HepG2 (cell line): ENCODE results near the gene PAN3. TPM values are rescaled to one million over a fixed set of nuclear protein-coding genes. Genes with fewer than 3 reads are reported as not detected.

Experiments
- ATAC-seq: fragments of 200-7000 bp; cut with Tn5 transposase; 3 replicates; pipeline ENCODE4 v1.9.1; 2020; ENCODE audit warnings: mild to moderate bottlenecking, moderate library complexity
- BruUV-seq: library from RNA; stranded (reverse); fragments of 400-500 nt; replicated peaks from 2 replicates; lab custom pipeline; 2021; lab: Mats Ljungman, UMichigan
- CTCF ChIA-PET: fragments of 300-600 bp; formaldehyde crosslinking; extraction: SDS; loops from one replicate; lab custom pipeline; 2021; ENCODE audit warnings: low total read pairs, inconsistent platforms, low intra/inter-chr PET ratio; lab: Yijun Ruan, JAX
- POLR2A ChIA-PET: fragments of 350-600 bp; sonication (Branson Sonifier 250); formaldehyde crosslinking; loops from one replicate; lab custom pipeline; 2020; ENCODE audit warnings: antibody characterized with exemption, inconsistent platforms; lab: Yijun Ruan, JAX
- DNase-seq: peaks from one replicate; pipeline ENCODE4 v3.0.0-alpha.2; 2015; ENCODE audit warnings: low spot score
- FAIRE-seq: peaks from 3 replicates; lab custom pipeline; 2011; peaks lifted over from hg19 to GRCh38; lab: Jason Lieb, UNC
- H2AFZ ChIP-seq: one replicate; pipeline ENCODE4 v1.6.1; 2011; ENCODE audit warnings: low read length, inconsistent platforms
- H3K27ac ChIP-seq: fragments of 300-600 bp; 3 replicates; pipeline ENCODE4 v1.8.0; 2011; ENCODE audit warnings: mixed run types, mild to moderate bottlenecking, mixed read lengths, low read length, inconsistent platforms; ENCODE audit not compliant: insufficient read depth; ENCODE audit errors: extremely low read length
- H3K27me3 ChIP-seq, 2 experiments: fragments of 200-600 bp in 1 of 2; 2 replicates in 1 of 2; 3 replicates in 1 of 2; pipeline versions ENCODE4 v1.6.0 to v1.8.0; 2011; ENCODE audit warnings: low read length in 2 of 2, mild to moderate bottlenecking in 2 of 2, moderate library complexity in 2 of 2, inconsistent platforms in 1 of 2; ENCODE audit not compliant: insufficient read depth in 2 of 2, control insufficient read depth in 1 of 2
- H3K36me3 ChIP-seq, 2 experiments: fragments of 200-600 bp in 1 of 2; replicated peaks in 1 of 2; 2 replicates in 1 of 2; 3 replicates in 1 of 2; pipeline versions ENCODE4 v1.5.1 to v1.8.0; 2011; ENCODE audit warnings: low read length in 2 of 2, inconsistent platforms in 1 of 2; ENCODE audit not compliant: insufficient read depth in 2 of 2, control insufficient read depth in 1 of 2
- H3K4me1 ChIP-seq: 2 replicates; pipeline ENCODE4 v1.5.1; 2012; ENCODE audit warnings: low read length, inconsistent platforms; ENCODE audit not compliant: insufficient read depth
- H3K4me2 ChIP-seq: 2 replicates; pipeline ENCODE4 v1.6.0; 2011; ENCODE audit warnings: low read depth, low read length, inconsistent platforms
- H3K4me3 ChIP-seq, 3 experiments: fragments of 200-600 bp in 1 of 3; sonication (generic), shearing (Covaris generic) in 1 of 3; replicated peaks in 1 of 3; 2 replicates each; pipeline ENCODE4 v1.5.1; 2011 to 2016; ENCODE audit warnings: low read length in 3 of 3, inconsistent platforms in 2 of 3, low read depth in 2 of 3, mild to moderate bottlenecking in 2 of 3, control low read depth in 1 of 3, mixed read lengths in 1 of 3; ENCODE audit not compliant: insufficient read depth in 1 of 3
- H3K79me2 ChIP-seq: one replicate; pipeline ENCODE4 v1.6.1; 2011; ENCODE audit warnings: low read length, inconsistent platforms; ENCODE audit not compliant: insufficient read depth
- H3K9ac ChIP-seq: 2 replicates; pipeline ENCODE4 v1.6.0; 2011; ENCODE audit warnings: mild to moderate bottlenecking, low read depth, low read length, inconsistent platforms; ENCODE audit not compliant: insufficient read depth
- H3K9me3 ChIP-seq: 2 replicates; pipeline ENCODE4 v1.5.1; 2012; ENCODE audit warnings: mild to moderate bottlenecking, low read length
- H4K20me1 ChIP-seq: 2 replicates; pipeline ENCODE4 v1.6.0; 2011; ENCODE audit warnings: inconsistent platforms, mild to moderate bottlenecking, low read length, moderate library complexity; ENCODE audit not compliant: insufficient read depth
- MBD4 ChIP-seq: IDR thresholded peaks from 2 replicates; pipeline ENCODE4 v1.6.1; 2012; ENCODE audit warnings: low read length, inconsistent platforms, borderline replicate concordance
- YEATS2 ChIP-seq: sonication (generic); formaldehyde crosslinking; IDR thresholded peaks from 2 replicates; pipeline ENCODE4 v1.4.0; 2020; ENCODE audit warnings: missing genetic modification reagents, borderline replicate concordance
- ZBTB40 ChIP-seq, 2 experiments: fragments of 450-650 bp in 1 of 2; sonication (generic) in 1 of 2; formaldehyde crosslinking in 1 of 2; IDR thresholded peaks; 2 replicates each; pipeline versions ENCODE4 v1.6.1 to v1.8.0; 2016 to 2022; ENCODE audit warnings: antibody characterized with exemption in 1 of 2, mild to moderate bottlenecking in 1 of 2, missing genetic modification reagents in 1 of 2
- WGBS: methylation state at CpG from one replicate; pipeline ENCODE4 v1.1.6; 2017; ENCODE audit warnings: low lambda C conversion rate; 5-methylcytosine and 5-hydroxymethylcytosine counted together
- in situ Hi-C: cut with HindIII; loops from 2 replicates; pipeline ENCODE4 v1.10.0; 2017; ENCODE audit warnings: low pct_unique_long_range_greater_than_20kb; ENCODE audit not compliant: extremely low pct_ligation_motif_present
- intact Hi-C: fragments of 100-400 bp; cut with micrococcal nuclease; formaldehyde crosslinking; loops from one replicate; pipeline ENCODE4 v1.10.0; 2022; ENCODE audit not compliant: unreplicated experiment
- polyA plus RNA-seq, 8 experiments: library from polyadenylated mRNA; depleted of rRNA in 3 of 8; stranded (reverse) in 7 of 8; unstranded in 1 of 8; fragments of >200 nt; fragmentation: Illumina TruSeq in 4 of 8; extraction: Trizol in 4 of 8; gene quantifications; 2 replicates each; pipeline versions ENCODE4 v1.2.1 to v1.2.3, GENCODE V29; 2011 to 2016; ENCODE audit warnings: low read depth in 4 of 8, missing spikeins in 1 of 8, mixed read lengths in 1 of 8; ENCODE audit not compliant: insufficient read depth in 1 of 8
- total RNA-seq, 5 experiments: library from RNA; depleted of rRNA; stranded (reverse); fragments of >200 nt; fragmentation: Illumina TruSeq; extraction: Trizol; gene quantifications; 2 replicates each; pipeline ENCODE4 v1.2.3, GENCODE V29; 2016; ENCODE audit warnings: low read depth in 1 of 5

Gene PAN3
- total and polyA plus RNA-seq, 2 of the 13 experiments (the other 11 are each of a cell fraction or from before 2014, with no cell fraction given): 9.7 to 10.6 TPM

GRCh38 chr13:28136916-28137315 is 1.4 kb upstream of the PAN3 start:
- Histone ChIP-seq H4K20me1 (peaks cover 22% of the 10 kb centered on the region), H2AFZ (no peak overlapping the region), H3K79me2 (peaks cover 33% of the 10 kb centered on the region), H3K9ac (peak overlapping the region; percentile 87), H3K4me1 (peaks cover 27% of the 10 kb centered on the region), H3K9me3 (no peaks in the 10 kb centered on the region), H3K4me3 (peak overlapping the region; percentile 85 to 98 (median 90); a peak in 5 of 6 replicates), H3K4me2 (peak overlapping the region; percentile 83), H3K27ac (peak overlapping the region; percentile 97), H3K27me3 (no peaks in the 10 kb centered on the region), H3K36me3 (no peaks in the 10 kb centered on the region)
- FAIRE-seq (no peak), DNase-seq (no peak), ATAC-seq (no peak)
- intact Hi-C loops (no loop called here), in situ Hi-C loops (no loop called here)
- POLR2A ChIA-PET: no interaction called here
- no TSS peak for BruUV-seq
- CTCF ChIA-PET: no interaction called here
- WGBS: 74% methylated on average over 7 of the region's 7 CpGs
- TF ChIP-seq MBD4 (no peak), YEATS2 (no peak), ZBTB40 (IDR thresholded peaks at IDR 0.05) (peak; percentile 54), ZBTB40 (CRISPR knock-in tag; IDR thresholded peaks at IDR 0.05) (peak; percentile 94)
